HCT116 (cell line): ENCODE data around the gene UPB1.

Experiments
- CEBPB ChIP-seq: IDR thresholded peaks from 2 replicates; pipeline ENCODE4 v1.6.1; 2012; ENCODE audit warnings: low read depth
- FOSL1 ChIP-seq: IDR thresholded peaks from 2 replicates; pipeline ENCODE4 v1.6.1; 2012; ENCODE audit warnings: low read depth
- POLR2A ChIP-seq: IDR thresholded peaks from 2 replicates; pipeline ENCODE4 v1.7.0; 2011; ENCODE audit warnings: borderline replicate concordance; ENCODE audit not compliant: insufficient read depth, insufficient read length; ENCODE audit errors: extremely low read depth
- SIN3A ChIP-seq: IDR thresholded peaks from 2 replicates; pipeline ENCODE4 v1.6.1; 2012; ENCODE audit warnings: low read depth
- TF ChIP-seq, protein P1 (sequence below), 3 experiments: fragments of 200-600 bp in 1 of 3; sonication (generic) in 1 of 3; IDR thresholded peaks in 2 of 3; conservative IDR thresholded peaks in 1 of 3; 2 replicates each; pipeline ENCODE4 v1.5.1; 2012 to 2017; ENCODE audit warnings: low read depth in 2 of 3, low read length in 2 of 3, antibody characterized with exemption in 1 of 3, borderline replicate concordance in 1 of 3, control low read depth in 1 of 3, mild to moderate bottlenecking in 1 of 3, mixed read lengths in 1 of 3, mixed run types in 1 of 3, moderate library complexity in 1 of 3; ENCODE audit not compliant: insufficient read depth in 1 of 3

DNA sequence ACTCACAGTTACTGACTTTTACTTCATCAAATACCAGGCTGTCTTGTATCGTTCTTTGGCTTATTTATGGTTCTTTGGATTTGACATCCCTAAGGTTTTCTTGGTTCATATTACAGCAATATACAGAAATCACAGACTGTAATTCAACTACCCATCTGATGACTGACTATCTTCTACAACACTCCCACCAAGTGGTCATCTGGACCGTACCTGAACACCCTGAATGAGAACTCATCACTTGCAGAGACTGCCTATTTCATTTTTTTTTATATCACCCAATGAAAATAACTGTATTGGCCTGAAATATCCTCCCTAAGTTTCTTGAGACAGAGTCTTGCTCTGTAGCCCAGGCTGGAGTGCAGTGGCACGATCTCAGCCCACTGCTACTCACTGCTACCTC, 9.5 kb upstream of the UPB1 start:
- TF ChIP-seq POLR2A, result no peak
- no peak for TF ChIP-seq FOSL1
- TF ChIP-seq, protein P1, sequence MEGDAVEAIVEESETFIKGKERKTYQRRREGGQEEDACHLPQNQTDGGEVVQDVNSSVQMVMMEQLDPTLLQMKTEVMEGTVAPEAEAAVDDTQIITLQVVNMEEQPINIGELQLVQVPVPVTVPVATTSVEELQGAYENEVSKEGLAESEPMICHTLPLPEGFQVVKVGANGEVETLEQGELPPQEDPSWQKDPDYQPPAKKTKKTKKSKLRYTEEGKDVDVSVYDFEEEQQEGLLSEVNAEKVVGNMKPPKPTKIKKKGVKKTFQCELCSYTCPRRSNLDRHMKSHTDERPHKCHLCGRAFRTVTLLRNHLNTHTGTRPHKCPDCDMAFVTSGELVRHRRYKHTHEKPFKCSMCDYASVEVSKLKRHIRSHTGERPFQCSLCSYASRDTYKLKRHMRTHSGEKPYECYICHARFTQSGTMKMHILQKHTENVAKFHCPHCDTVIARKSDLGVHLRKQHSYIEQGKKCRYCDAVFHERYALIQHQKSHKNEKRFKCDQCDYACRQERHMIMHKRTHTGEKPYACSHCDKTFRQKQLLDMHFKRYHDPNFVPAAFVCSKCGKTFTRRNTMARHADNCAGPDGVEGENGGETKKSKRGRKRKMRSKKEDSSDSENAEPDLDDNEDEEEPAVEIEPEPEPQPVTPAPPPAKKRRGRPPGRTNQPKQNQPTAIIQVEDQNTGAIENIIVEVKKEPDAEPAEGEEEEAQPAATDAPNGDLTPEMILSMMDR (IDR thresholded peaks at IDR 0.05 in 2 of 3, conservative IDR thresholded peaks at IDR 0.05 in 1 of 3; ENCODE audit: borderline replicate concordance in 1 of 3, insufficient read depth in 1 of 3, low read depth in 2 of 3, low read length in 2 of 3), result peak in 2 of 3 experiments; percentile 29 to 42; a peak in 2 of 6 replicates
- TF ChIP-seq SIN3A, result no peak
- no peak for TF ChIP-seq CEBPB
